ENCODE data around the gene ARGLU1. TPM values are rescaled to one million over a fixed set of nuclear protein-coding genes. Genes with fewer than 3 reads are reported as not detected.

The ARGLU1 gene
- total RNA-seq, 1 experiment from 2014 or later, result 31.8 TPM

DNA sequence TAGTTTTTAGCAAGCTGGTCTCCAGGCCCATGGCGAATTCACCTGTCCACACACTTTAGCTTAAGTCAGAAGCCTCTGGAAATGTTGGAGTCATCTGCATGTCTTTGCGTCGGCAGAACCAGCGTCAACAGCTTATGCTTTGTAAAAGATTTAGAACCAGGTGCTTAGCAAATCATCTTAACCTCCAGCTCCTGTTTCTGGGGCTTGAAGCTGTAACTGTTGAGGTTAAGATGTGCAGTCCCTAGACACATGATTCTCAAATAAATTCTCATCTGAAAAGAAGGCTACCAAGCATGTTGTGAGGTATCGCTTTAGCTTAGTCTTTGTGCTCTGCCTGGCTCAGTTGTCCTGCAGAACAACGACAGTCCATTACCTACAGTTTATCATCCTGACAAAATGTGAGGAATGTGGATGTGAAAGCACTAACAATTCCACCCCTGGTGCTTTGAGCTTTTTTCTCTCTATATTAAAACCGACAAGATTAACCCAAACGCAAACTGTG, 36.9 kb downstream of the ARGLU1 start:
- intact Hi-C loops (cut with micrococcal nuclease), result loop anchor here (5.0 to 10.0 kb wide), 5 partner anchors 154 to 1089 kb away; no protein-coding TSS in a partner anchor
- H3K79me2 ChIP-seq (ENCODE audit: low read length), result peaks cover 87% of the 10 kb centered on the region
- POLR2A ChIA-PET (ENCODE audit: unreplicated experiment), result interaction anchor here (0.6 kb wide), 1 partner anchor 1461 kb away, joined by 3 read pairs; no protein-coding TSS in a partner anchor

DNA sequence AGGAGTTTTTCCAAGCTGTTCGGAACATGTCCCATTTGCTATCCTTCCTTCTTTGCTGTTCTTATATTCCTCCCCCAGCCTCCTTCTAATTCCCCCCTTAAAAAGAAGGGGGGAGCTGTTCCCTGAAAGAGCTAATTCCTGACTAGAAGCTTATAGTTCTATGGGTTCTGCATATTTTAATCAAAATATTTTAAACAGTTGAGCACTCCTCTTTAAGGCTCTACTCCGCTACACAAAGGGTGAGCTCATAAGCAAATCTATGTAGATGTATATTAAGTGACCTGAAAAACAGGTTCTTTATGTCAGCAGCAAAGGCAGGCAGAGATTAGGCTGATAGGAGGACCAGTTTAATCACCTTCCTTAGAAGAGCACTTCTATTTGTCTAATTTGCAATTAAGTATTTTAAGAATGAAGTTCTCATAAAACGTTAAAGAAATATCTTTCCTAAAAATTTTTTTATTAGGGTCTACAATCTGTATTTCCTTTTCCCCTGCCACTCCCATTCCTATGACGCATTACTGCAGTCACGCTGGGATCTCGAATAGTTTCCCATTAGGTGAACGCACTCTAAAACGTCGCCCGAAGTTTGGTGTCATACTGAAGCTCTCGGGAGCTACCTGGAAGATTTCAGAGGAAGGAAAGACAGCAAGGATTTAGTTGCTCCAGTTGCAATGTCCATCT, 37.6 kb downstream of the ARGLU1 start:
- peak overlapping the region; percentile 72 for H3K9ac ChIP-seq (ENCODE audit: low read length)
- peak overlapping the region; percentile 43 for H3K27ac ChIP-seq (ENCODE audit: low read length)
- H3K79me2 ChIP-seq (ENCODE audit: low read length), result peaks cover 94% of the 10 kb centered on the region
- BruUV-seq (replicated peaks), result no TSS peak
- intact Hi-C loops (cut with micrococcal nuclease), result loop anchor here (5.0 to 10.0 kb wide), 5 partner anchors 153 to 1088 kb away; no protein-coding TSS in a partner anchor
- H3F3A ChIP-seq (ENCODE audit: low read length, unreplicated experiment), result no peaks in the 10 kb centered on the region
- H3K36me3 ChIP-seq (ENCODE audit: low read depth, low read length), result 0 out of 2 replicates have a peak, but pooled peaks cover 3% of the 10 kb centered on the region
- H3K4me3 ChIP-seq (ENCODE audit: low read length), result peak overlapping the region; percentile 84
- H4K20me1 ChIP-seq (ENCODE audit: low read length), result peaks cover 37% of the 10 kb centered on the region
- CTCF ChIA-PET, result interaction anchor here (0.5 to 0.8 kb wide), 2 partner anchors 390 to 1959 kb away, joined by 3 to 6 read pairs; no protein-coding TSS in a partner anchor
- no peak for TF ChIP-seq EZH2phosphoT487 (IDR thresholded peaks at IDR 0.05; ENCODE audit: borderline replicate concordance, low read length)
- TF ChIP-seq, protein P1, sequence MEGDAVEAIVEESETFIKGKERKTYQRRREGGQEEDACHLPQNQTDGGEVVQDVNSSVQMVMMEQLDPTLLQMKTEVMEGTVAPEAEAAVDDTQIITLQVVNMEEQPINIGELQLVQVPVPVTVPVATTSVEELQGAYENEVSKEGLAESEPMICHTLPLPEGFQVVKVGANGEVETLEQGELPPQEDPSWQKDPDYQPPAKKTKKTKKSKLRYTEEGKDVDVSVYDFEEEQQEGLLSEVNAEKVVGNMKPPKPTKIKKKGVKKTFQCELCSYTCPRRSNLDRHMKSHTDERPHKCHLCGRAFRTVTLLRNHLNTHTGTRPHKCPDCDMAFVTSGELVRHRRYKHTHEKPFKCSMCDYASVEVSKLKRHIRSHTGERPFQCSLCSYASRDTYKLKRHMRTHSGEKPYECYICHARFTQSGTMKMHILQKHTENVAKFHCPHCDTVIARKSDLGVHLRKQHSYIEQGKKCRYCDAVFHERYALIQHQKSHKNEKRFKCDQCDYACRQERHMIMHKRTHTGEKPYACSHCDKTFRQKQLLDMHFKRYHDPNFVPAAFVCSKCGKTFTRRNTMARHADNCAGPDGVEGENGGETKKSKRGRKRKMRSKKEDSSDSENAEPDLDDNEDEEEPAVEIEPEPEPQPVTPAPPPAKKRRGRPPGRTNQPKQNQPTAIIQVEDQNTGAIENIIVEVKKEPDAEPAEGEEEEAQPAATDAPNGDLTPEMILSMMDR (conservative IDR thresholded peaks at IDR 0.05; ENCODE audit: low read depth, low read length), result no peak
- TF ChIP-seq EZH2 (IDR thresholded peaks at IDR 0.05; ENCODE audit: low read length, unreplicated experiment), result no peak
- no peaks in the 10 kb centered on the region for H3K9me3 ChIP-seq (ENCODE audit: low read length)
- peak; percentile 63 for DNase-seq
- no peaks in the 10 kb centered on the region for H3K27me3 ChIP-seq (ENCODE audit: low read length)
- H3K4me2 ChIP-seq (ENCODE audit: low read length), result peak overlapping the region; percentile 93
- no peak overlapping the region for H2AFZ ChIP-seq (ENCODE audit: low read length)
- peaks cover 24% of the 10 kb centered on the region for H3K4me1 ChIP-seq (ENCODE audit: insufficient read depth, low read length)
- POLR2A ChIA-PET (ENCODE audit: unreplicated experiment), result interaction anchor here (0.6 kb wide), 1 partner anchor 1461 kb away, joined by 3 read pairs; no protein-coding TSS in a partner anchor
- peak; percentile 11; the same call in 1 of the 2 replicates for ATAC-seq
- no peaks in the 10 kb centered on the region for H3K9me2 ChIP-seq (replicated peaks; ENCODE audit: low read length)

More for the DNA sequence above, 36.9 kb downstream of the ARGLU1 start:
- Histone ChIP-seq H3K9me3 (ENCODE audit: low read length) (no peaks in the 10 kb centered on the region), H3K9ac (ENCODE audit: low read length) (peak overlapping the region; percentile 72), H4K20me1 (ENCODE audit: low read length) (peaks cover 34% of the 10 kb centered on the region), H2AFZ (ENCODE audit: low read length) (no peak overlapping the region), H3K36me3 (ENCODE audit: low read depth, low read length) (0 out of 2 replicates have a peak, but pooled peaks cover 3% of the 10 kb centered on the region), H3K27ac (ENCODE audit: low read length) (peak overlapping the region; percentile 43), H3K4me2 (ENCODE audit: low read length) (peak overlapping the region; percentile 93), H3K4me1 (ENCODE audit: insufficient read depth, low read length) (peaks cover 25% of the 10 kb centered on the region), H3F3A (ENCODE audit: low read length, unreplicated experiment) (no peaks in the 10 kb centered on the region), H3K4me3 (ENCODE audit: low read length) (peak overlapping the region; percentile 84), H3K9me2 (replicated peaks; ENCODE audit: low read length) (no peaks in the 10 kb centered on the region), H3K27me3 (ENCODE audit: low read length) (no peaks in the 10 kb centered on the region)
- no peak for ATAC-seq
- CTCF ChIA-PET, result interaction anchor here (0.8 kb wide), 1 partner anchor 390 kb away, joined by 3 read pairs; no protein-coding TSS in a partner anchor
- DNase-seq, result peak; percentile 23
- TF ChIP-seq, protein P1 (conservative IDR thresholded peaks at IDR 0.05; ENCODE audit: low read depth, low read length), result no peak
- TF ChIP-seq EZH2phosphoT487 (IDR thresholded peaks at IDR 0.05; ENCODE audit: borderline replicate concordance, low read length) (no peak), EZH2 (IDR thresholded peaks at IDR 0.05; ENCODE audit: low read length, unreplicated experiment) (no peak)
- BruUV-seq (replicated peaks), result TSS peak; percentile 72

All from PC-3 (cell line).